Neural cell (in vitro differentiated cells): ENCODE data around the gene L3MBTL4. TPM values are rescaled to one million over a fixed set of nuclear protein-coding genes. Genes with fewer than 3 reads are reported as not detected.
"Not testable (repeated sequence)": the region's sequence is repeated elsewhere in the genome, so short reads cannot be mapped to it uniquely, and the experiment has no call there.

Source experiments
- H2AFZ ChIP-seq: fragments of 200-600, 300-800 bp; sonication (generic), shearing (Covaris generic); 2 replicates; pipeline ENCODE4 v1.6.0; 2014; ENCODE audit warnings: low read depth, mild to moderate bottlenecking, antibody characterized with exemption, low read length, moderate library complexity
- H3F3A ChIP-seq: fragments of 200-600 bp; shearing (Covaris generic); 2 replicates; pipeline ENCODE4 v1.6.1; 2016; ENCODE audit warnings: mild to moderate bottlenecking, moderate library complexity, mixed read lengths, antibody characterized with exemption, low read length; ENCODE audit not compliant: insufficient read depth, poor library complexity, severe bottlenecking
- H3K27ac ChIP-seq: fragments of 200-600, 300-800 bp; sonication (generic), shearing (Covaris generic); 2 replicates; pipeline ENCODE4 v1.5.1; 2014; ENCODE audit warnings: mild to moderate bottlenecking, low read length, moderate library complexity
- H3K27me3 ChIP-seq: fragments of 300-800, 200-600 bp; sonication (generic), shearing (Covaris generic); 2 replicates; pipeline ENCODE4 v1.6.0; 2014; ENCODE audit warnings: mild to moderate bottlenecking, low read depth, low read length, moderate library complexity; ENCODE audit not compliant: insufficient read depth
- H3K36me3 ChIP-seq: fragments of 300-800, 200-600 bp; sonication (generic), shearing (Covaris generic); 2 replicates; pipeline ENCODE4 v1.5.1; 2014; ENCODE audit warnings: mild to moderate bottlenecking, antibody characterized with exemption, low read length, moderate library complexity; ENCODE audit not compliant: insufficient read depth
- H3K4me2 ChIP-seq: fragments of 300-800, 200-600 bp; sonication (generic), shearing (Covaris generic); 2 replicates; pipeline ENCODE4 v1.6.0; 2014; ENCODE audit warnings: mild to moderate bottlenecking, low read length
- H3K4me3 ChIP-seq: fragments of 300-800, 200-600 bp; sonication (generic), shearing (Covaris generic); 2 replicates; pipeline ENCODE4 v1.5.1; 2014; ENCODE audit warnings: mild to moderate bottlenecking, low read length, moderate library complexity
- H3K79me2 ChIP-seq: fragments of 200-600 bp; shearing (Covaris generic); replicated peaks from 2 replicates; pipeline ENCODE4 v1.6.0; 2014; ENCODE audit warnings: mild to moderate bottlenecking, low read length, moderate library complexity; ENCODE audit not compliant: insufficient read depth
- H3K9ac ChIP-seq: fragments of 300-800, 200-600 bp; sonication (generic), shearing (Covaris generic); 2 replicates; pipeline ENCODE4 v1.6.1; 2016; ENCODE audit warnings: mild to moderate bottlenecking, low read length, mixed read lengths
- H3K9me2 ChIP-seq: fragments of 200-600 bp; shearing (Covaris generic); 2 replicates; pipeline ENCODE4 v1.6.1; 2016; ENCODE audit warnings: mild to moderate bottlenecking, low read length, mixed read lengths; ENCODE audit not compliant: insufficient read depth
- H3K9me3 ChIP-seq: fragments of 200-600, 300-800 bp; sonication (generic), shearing (Covaris generic); 2 replicates; pipeline ENCODE4 v1.6.1; 2016; ENCODE audit warnings: mild to moderate bottlenecking, mixed run types, low read length, moderate library complexity, mixed read lengths
- H4K20me1 ChIP-seq: fragments of 200-600 bp; shearing (Covaris generic); 2 replicates; pipeline ENCODE4 v1.6.1; 2016; ENCODE audit warnings: mild to moderate bottlenecking, mixed run types; ENCODE audit not compliant: insufficient read depth
- CTCF ChIP-seq: fragments of 450-650 bp; IDR thresholded peaks from 2 replicates; pipeline ENCODE4 v1.5.1; 2014; ENCODE audit warnings: antibody characterized with exemption, mild to moderate bottlenecking, moderate library complexity; ENCODE audit not compliant: poor library complexity, severe bottlenecking
- EP300 ChIP-seq: fragments of 450-650 bp; conservative IDR thresholded peaks from 2 replicates; pipeline ENCODE4 v1.6.1; 2014; ENCODE audit warnings: antibody characterized with exemption, mild to moderate bottlenecking, moderate library complexity; ENCODE audit not compliant: poor library complexity, severe bottlenecking
- EZH2 ChIP-seq: fragments of 200-600, 300-800 bp; shearing (Covaris generic), sonication (generic); IDR thresholded peaks from 2 replicates; pipeline ENCODE4 v1.6.1; 2014; ENCODE audit warnings: antibody characterized with exemption, low read length, borderline replicate concordance, mild to moderate bottlenecking; ENCODE audit not compliant: insufficient read depth, poor library complexity, severe bottlenecking
- MXI1 ChIP-seq: fragments of 450-650 bp; conservative IDR thresholded peaks from 2 replicates; pipeline ENCODE4 v1.6.1; 2014; ENCODE audit warnings: antibody characterized with exemption, mild to moderate bottlenecking; ENCODE audit not compliant: poor library complexity, severe bottlenecking
- POLR2AphosphoS5 ChIP-seq: IDR thresholded peaks from 2 replicates; pipeline ENCODE4 v1.6.1; 2012
- RAD21 ChIP-seq: fragments of 450-650 bp; conservative IDR thresholded peaks from 2 replicates; pipeline ENCODE4 v1.6.1; 2014; ENCODE audit warnings: antibody characterized with exemption, mild to moderate bottlenecking, moderate library complexity
- SMC3 ChIP-seq: fragments of 450-650 bp; conservative IDR thresholded peaks from 2 replicates; pipeline ENCODE4 v1.6.1; 2014; ENCODE audit warnings: antibody characterized with exemption, mild to moderate bottlenecking, moderate library complexity; ENCODE audit not compliant: poor library complexity
- TAF1 ChIP-seq: IDR thresholded peaks from 2 replicates; pipeline ENCODE4 v1.6.1; 2012; ENCODE audit warnings: low read depth
- polyA plus RNA-seq: library from polyadenylated mRNA; depleted of rRNA; stranded (reverse); fragments of >200 nt; gene quantifications from 2 replicates; pipeline ENCODE4 v1.2.3, GENCODE V29; 2014
- TF ChIP-seq, protein P1 (sequence below): IDR thresholded peaks from 2 replicates; pipeline ENCODE4 v1.6.1; 2012; ENCODE audit warnings: borderline replicate concordance

Gene L3MBTL4
- polyA plus RNA-seq, 1 donor from 2014 or later: 0.90 TPM

DNA sequence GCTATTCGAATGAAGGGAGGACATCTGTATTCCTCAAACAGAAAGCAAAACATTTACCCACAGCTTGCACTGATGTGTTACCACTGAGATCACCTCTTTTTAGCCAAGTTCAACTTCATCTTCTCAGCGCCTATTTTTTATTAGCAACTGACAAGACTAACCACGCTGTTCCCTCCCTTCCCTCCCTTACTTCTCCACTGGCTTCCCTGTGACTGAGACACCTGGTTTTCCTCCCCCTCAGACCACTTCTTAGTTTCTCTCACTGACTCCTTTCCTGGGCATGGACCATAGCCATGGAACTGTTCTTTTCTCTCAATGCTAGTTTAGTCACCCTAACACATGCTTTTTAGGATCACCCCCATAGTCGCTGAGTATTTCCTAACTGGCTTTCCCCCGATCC is 3.3 kb downstream of the L3MBTL4 start:
- Histone ChIP-seq H3K4me3 (no peak overlapping the region), H3K9me3 (no peaks in the 10 kb centered on the region), H3K27ac (no peak overlapping the region), H4K20me1 (no peaks in the 10 kb centered on the region), H3K9ac (no peak overlapping the region), H3K9me2 (no peaks in the 10 kb centered on the region), H3K79me2 (no peaks in the 10 kb centered on the region), H3K27me3 (peaks cover 47% of the 10 kb centered on the region), H3K36me3 (no peaks in the 10 kb centered on the region), H2AFZ (no peak overlapping the region), H3K4me2 (no peak overlapping the region), H3F3A (no peaks in the 10 kb centered on the region)
- TF ChIP-seq RAD21 (no peak), TAF1 (no peak), EZH2 (no peak), MXI1 (no peak), POLR2AphosphoS5 (no peak), EP300 (no peak), SMC3 (no peak), CTCF (no peak)
- TF ChIP-seq, protein P1, sequence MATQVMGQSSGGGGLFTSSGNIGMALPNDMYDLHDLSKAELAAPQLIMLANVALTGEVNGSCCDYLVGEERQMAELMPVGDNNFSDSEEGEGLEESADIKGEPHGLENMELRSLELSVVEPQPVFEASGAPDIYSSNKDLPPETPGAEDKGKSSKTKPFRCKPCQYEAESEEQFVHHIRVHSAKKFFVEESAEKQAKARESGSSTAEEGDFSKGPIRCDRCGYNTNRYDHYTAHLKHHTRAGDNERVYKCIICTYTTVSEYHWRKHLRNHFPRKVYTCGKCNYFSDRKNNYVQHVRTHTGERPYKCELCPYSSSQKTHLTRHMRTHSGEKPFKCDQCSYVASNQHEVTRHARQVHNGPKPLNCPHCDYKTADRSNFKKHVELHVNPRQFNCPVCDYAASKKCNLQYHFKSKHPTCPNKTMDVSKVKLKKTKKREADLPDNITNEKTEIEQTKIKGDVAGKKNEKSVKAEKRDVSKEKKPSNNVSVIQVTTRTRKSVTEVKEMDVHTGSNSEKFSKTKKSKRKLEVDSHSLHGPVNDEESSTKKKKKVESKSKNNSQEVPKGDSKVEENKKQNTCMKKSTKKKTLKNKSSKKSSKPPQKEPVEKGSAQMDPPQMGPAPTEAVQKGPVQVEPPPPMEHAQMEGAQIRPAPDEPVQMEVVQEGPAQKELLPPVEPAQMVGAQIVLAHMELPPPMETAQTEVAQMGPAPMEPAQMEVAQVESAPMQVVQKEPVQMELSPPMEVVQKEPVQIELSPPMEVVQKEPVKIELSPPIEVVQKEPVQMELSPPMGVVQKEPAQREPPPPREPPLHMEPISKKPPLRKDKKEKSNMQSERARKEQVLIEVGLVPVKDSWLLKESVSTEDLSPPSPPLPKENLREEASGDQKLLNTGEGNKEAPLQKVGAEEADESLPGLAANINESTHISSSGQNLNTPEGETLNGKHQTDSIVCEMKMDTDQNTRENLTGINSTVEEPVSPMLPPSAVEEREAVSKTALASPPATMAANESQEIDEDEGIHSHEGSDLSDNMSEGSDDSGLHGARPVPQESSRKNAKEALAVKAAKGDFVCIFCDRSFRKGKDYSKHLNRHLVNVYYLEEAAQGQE: no peak

GRCh38 chr18:6409933-6410332 is 4.8 kb downstream of the L3MBTL4 start:
- no peak overlapping the region for H3K9ac ChIP-seq
- H3K27ac ChIP-seq: no peak overlapping the region
- no peaks in the 10 kb centered on the region for H3K9me3 ChIP-seq
- no peak overlapping the region for H3K4me2 ChIP-seq
- no peaks in the 10 kb centered on the region for H3K9me2 ChIP-seq
- no peaks in the 10 kb centered on the region for H3K36me3 ChIP-seq
- no peaks in the 10 kb centered on the region for H4K20me1 ChIP-seq
- H3K4me3 ChIP-seq: no peak overlapping the region
- H3K27me3 ChIP-seq: peaks cover 33% of the 10 kb centered on the region
- no peaks in the 10 kb centered on the region for H3F3A ChIP-seq
- no peak overlapping the region for H2AFZ ChIP-seq
- no peaks in the 10 kb centered on the region for H3K79me2 ChIP-seq
- TF ChIP-seq, protein P1: no peak
- TF ChIP-seq CTCF: no peak
- TF ChIP-seq MXI1: no peak
- TF ChIP-seq SMC3: no peak
- TF ChIP-seq RAD21: no peak
- TF ChIP-seq EP300: no peak
- TF ChIP-seq POLR2AphosphoS5: no peak
- TF ChIP-seq EZH2: no peak
- no peak for TF ChIP-seq TAF1

DNA sequence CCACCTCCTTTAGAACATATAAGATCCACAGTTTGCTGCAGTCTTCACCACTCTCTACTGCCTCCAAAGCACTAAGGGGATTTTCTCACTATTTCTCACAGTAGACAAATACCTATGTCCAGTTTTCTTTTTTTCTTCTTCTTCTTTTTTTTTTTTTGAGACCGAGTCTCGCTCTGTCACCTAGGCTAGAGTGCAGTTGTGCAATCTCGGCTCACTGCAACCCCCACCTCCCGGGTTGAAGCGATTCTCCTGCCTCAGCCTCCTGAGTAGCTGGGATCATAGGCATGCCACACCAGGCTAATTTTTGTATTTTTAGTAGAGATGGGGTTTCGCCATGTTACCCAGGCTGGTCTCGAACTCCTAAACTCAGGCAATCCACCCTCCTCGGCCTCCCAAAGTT is 6.2 kb downstream of the L3MBTL4 start:
- not testable (repeated sequence) for H3K4me3 ChIP-seq, H3K9ac ChIP-seq, H3F3A ChIP-seq, H4K20me1 ChIP-seq, H3K9me2 ChIP-seq, H3K27ac ChIP-seq, H3K79me2 ChIP-seq, H3K9me3 ChIP-seq, H3K4me2 ChIP-seq, H2AFZ ChIP-seq, H3K36me3 ChIP-seq
- H3K27me3 ChIP-seq: peaks cover 21% of the 10 kb centered on the region
